HG03565 (cell line): ENCODE results near the gene LARGE2.

Experiments used
- ATAC-seq: cut with Tn5 transposase; IDR thresholded peaks from one replicate; pipeline ENCODE4 v1.9.1; 2021; ENCODE audit warnings: mild to moderate bottlenecking, moderate library complexity; ENCODE audit not compliant: unreplicated experiment

Gene LARGE2

GRCh38 chr11:45922425-45923082 lies at the start of gene LARGE2:
Gene LARGE2, plus strand, starts transcription at chr11:45922656. Its CDS starts 227 bp downstream, at chr11:45922883.
- no peak for ATAC-seq

- ATAC-seq, result no peak
These were observed 46.1 kb upstream of the LARGE2 start for GRCh38 chr11:45876401-45876800.

- no peak for ATAC-seq
These were observed 45.2 kb upstream of the LARGE2 start for GRCh38 chr11:45877221-45877620.

GRCh38 chr11:45877845-45878244 lies 44.6 kb upstream of the LARGE2 start:
- no peak for ATAC-seq

- ATAC-seq, result no peak
These were observed 42.4 kb upstream of the LARGE2 start for GRCh38 chr11:45879803-45880686.

GRCh38 chr11:45880772-45881570 lies 41.5 kb upstream of the LARGE2 start:
- ATAC-seq, result no peak

- ATAC-seq, result no peak
These were observed 40.6 kb upstream of the LARGE2 start for GRCh38 chr11:45881708-45882368.

- ATAC-seq, result no peak
These were observed 37.8 kb upstream of the LARGE2 start for GRCh38 chr11:45884596-45885185.

- no peak for ATAC-seq
These were observed 37.1 kb upstream of the LARGE2 start, which contains the start of gene MAPK8IP1 for GRCh38 chr11:45885274-45885920. Gene MAPK8IP1, plus strand, starts transcription at chr11:45885651. Its CDS starts 170 bp downstream, at chr11:45885821.

GRCh38 chr11:45885921-45886721 lies 36.3 kb upstream of the LARGE2 start:
- no peak for ATAC-seq

GRCh38 chr11:45886816-45887520 lies 35.5 kb upstream of the LARGE2 start:
- ATAC-seq, result no peak

- ATAC-seq, result no peak
These were observed 34.9 kb upstream of the LARGE2 start for GRCh38 chr11:45887587-45887986.

GRCh38 chr11:45889555-45889954 lies 32.9 kb upstream of the LARGE2 start:
- ATAC-seq, result no peak

GRCh38 chr11:45889966-45890365 lies 32.5 kb upstream of the LARGE2 start:
- ATAC-seq, result no peak

GRCh38 chr11:45890886-45891550 lies 31.4 kb upstream of the LARGE2 start:
- no peak for ATAC-seq

- ATAC-seq, result no peak
These were observed 29.6 kb upstream of the LARGE2 start for GRCh38 chr11:45892856-45893255.

GRCh38 chr11:45894555-45895247 lies 27.8 kb upstream of the LARGE2 start:
- no peak for ATAC-seq
